CD4-positive, alpha-beta T cell (primary cell): Measurements from ENCODE around the gene LIPE. TPM values are rescaled to one million over a fixed set of nuclear protein-coding genes. Genes with fewer than 3 reads are reported as not detected.

Experiments
- ATAC-seq: fragments of 200-7000 bp; cut with Tn5 transposase; one replicate; pipeline ENCODE4 v1.10.0; 2022; ENCODE audit warnings: mild to moderate bottlenecking; ENCODE audit not compliant: poor library complexity
- CTCF ChIA-PET: fragments of 350-600 bp; sonication (Branson Sonifier 250); formaldehyde crosslinking; loops from one replicate; lab custom pipeline; 2021; ENCODE audit warnings: antibody characterized with exemption, inconsistent platforms; lab: Charles Lee
- POLR2A ChIA-PET: fragments of 350-600 bp; sonication (Branson Sonifier 250); formaldehyde crosslinking; loops from one replicate; lab custom pipeline; 2021; ENCODE audit warnings: antibody characterized with exemption, inconsistent platforms; lab: Charles Lee
- DNase-seq, 14 experiments: peaks; one replicate each; pipeline ENCODE4 v3.0.0-alpha.2; 2013 to 2020; ENCODE audit warnings: mixed read lengths in 2 of 14
- H3K27ac ChIP-seq, 2 donors: one replicate each; pipeline versions ENCODE4 v1.5.1 to v1.7.0; 2013; ENCODE audit warnings: low read length in 2 of 2, low read depth in 1 of 2, mild to moderate bottlenecking in 1 of 2
- H3K27me3 ChIP-seq, 2 experiments: 1 replicate in 1 of 2; 2 replicates in 1 of 2; pipeline versions ENCODE4 v1.6.1 to v1.7.0; 2013; ENCODE audit warnings: low read length in 2 of 2, control low read depth in 1 of 2, mild to moderate bottlenecking in 1 of 2, moderate library complexity in 1 of 2; ENCODE audit not compliant: insufficient read depth in 2 of 2, control insufficient read depth in 1 of 2
- H3K36me3 ChIP-seq: one replicate; pipeline ENCODE4 v1.6.1; 2013; ENCODE audit warnings: low read length, control low read depth; ENCODE audit not compliant: insufficient read depth
- H3K4me1 ChIP-seq: one replicate; pipeline ENCODE4 v1.6.1; 2013; ENCODE audit warnings: low read length, control low read depth; ENCODE audit not compliant: insufficient read depth
- H3K4me3 ChIP-seq: one replicate; pipeline ENCODE4 v1.5.1; 2013; ENCODE audit warnings: mild to moderate bottlenecking, low read length, moderate library complexity
- H3K9me3 ChIP-seq, 2 experiments: 1 replicate in 1 of 2; 2 replicates in 1 of 2; pipeline versions ENCODE4 v1.6.1 to v1.7.0; 2013; ENCODE audit warnings: low read length in 2 of 2, mild to moderate bottlenecking in 2 of 2, control low read depth in 1 of 2, moderate library complexity in 1 of 2; ENCODE audit not compliant: control insufficient read depth in 1 of 2, insufficient read depth in 1 of 2
- H3K27ac Mint-ChIP-seq: one replicate; pipeline ENCODE4 v1.8.0; 2020; ENCODE audit warnings: mixed read lengths
- H3K27me3 Mint-ChIP-seq: one replicate; pipeline ENCODE4 v1.8.0; 2021; ENCODE audit warnings: mixed read lengths
- H3K36me3 Mint-ChIP-seq: one replicate; pipeline ENCODE4 v1.8.0; 2021; ENCODE audit warnings: low read depth, mixed read lengths
- H3K4me1 Mint-ChIP-seq: one replicate; pipeline ENCODE4 v1.8.0; 2021; ENCODE audit warnings: low read depth, mixed read lengths
- H3K4me3 Mint-ChIP-seq: one replicate; pipeline ENCODE4 v1.8.0; 2020; ENCODE audit warnings: mild to moderate bottlenecking, mixed read lengths
- H3K9me3 Mint-ChIP-seq: one replicate; pipeline ENCODE4 v1.8.0; 2020; ENCODE audit warnings: mixed read lengths
- intact Hi-C, 2 experiments: fragments of 100-400 bp; cut with DNase I in 1 of 2; cut with micrococcal nuclease in 1 of 2; formaldehyde crosslinking; loops; one replicate each; pipeline versions ENCODE4 v1.15.1 to v1.9.0; 2023 to 2025; cut with DNase I, micrococcal nuclease
- polyA plus RNA-seq, 2 donors: library from polyadenylated mRNA; unstranded; fragments of 120-200 nt; gene quantifications; one replicate each; pipeline ENCODE4 v1.2.1, GENCODE V29; 2013
- total RNA-seq, 174 experiments: library from RNA in 2 of 174; stranded (reverse) in 2 of 174; gene quantifications; one replicate each; pipeline ENCODE4 v1.2.3 and lab custom pipeline; 2021 to 2026
- TF ChIP-seq, protein P1 (sequence below): fragments of 200-600 bp; IDR thresholded peaks from one replicate; pipeline ENCODE4 v1.8.0; 2022; ENCODE audit warnings: antibody characterized with exemption, mild to moderate bottlenecking

The LIPE gene, protein sequence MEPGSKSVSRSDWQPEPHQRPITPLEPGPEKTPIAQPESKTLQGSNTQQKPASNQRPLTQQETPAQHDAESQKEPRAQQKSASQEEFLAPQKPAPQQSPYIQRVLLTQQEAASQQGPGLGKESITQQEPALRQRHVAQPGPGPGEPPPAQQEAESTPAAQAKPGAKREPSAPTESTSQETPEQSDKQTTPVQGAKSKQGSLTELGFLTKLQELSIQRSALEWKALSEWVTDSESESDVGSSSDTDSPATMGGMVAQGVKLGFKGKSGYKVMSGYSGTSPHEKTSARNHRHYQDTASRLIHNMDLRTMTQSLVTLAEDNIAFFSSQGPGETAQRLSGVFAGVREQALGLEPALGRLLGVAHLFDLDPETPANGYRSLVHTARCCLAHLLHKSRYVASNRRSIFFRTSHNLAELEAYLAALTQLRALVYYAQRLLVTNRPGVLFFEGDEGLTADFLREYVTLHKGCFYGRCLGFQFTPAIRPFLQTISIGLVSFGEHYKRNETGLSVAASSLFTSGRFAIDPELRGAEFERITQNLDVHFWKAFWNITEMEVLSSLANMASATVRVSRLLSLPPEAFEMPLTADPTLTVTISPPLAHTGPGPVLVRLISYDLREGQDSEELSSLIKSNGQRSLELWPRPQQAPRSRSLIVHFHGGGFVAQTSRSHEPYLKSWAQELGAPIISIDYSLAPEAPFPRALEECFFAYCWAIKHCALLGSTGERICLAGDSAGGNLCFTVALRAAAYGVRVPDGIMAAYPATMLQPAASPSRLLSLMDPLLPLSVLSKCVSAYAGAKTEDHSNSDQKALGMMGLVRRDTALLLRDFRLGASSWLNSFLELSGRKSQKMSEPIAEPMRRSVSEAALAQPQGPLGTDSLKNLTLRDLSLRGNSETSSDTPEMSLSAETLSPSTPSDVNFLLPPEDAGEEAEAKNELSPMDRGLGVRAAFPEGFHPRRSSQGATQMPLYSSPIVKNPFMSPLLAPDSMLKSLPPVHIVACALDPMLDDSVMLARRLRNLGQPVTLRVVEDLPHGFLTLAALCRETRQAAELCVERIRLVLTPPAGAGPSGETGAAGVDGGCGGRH
- total RNA-seq (1 to 10 TPM; 7.6 to 8.2 TPM), total RNA-seq (lab: John Stamatoyannopoulos, UW) (1.8 to 23.6 (median 12.8) reads per million in 172 experiments)
- polyA plus RNA-seq (2013, experiment 1 of 2): 15.2 TPM
- polyA plus RNA-seq (2013, experiment 2 of 2): 18.1 TPM

DNA sequence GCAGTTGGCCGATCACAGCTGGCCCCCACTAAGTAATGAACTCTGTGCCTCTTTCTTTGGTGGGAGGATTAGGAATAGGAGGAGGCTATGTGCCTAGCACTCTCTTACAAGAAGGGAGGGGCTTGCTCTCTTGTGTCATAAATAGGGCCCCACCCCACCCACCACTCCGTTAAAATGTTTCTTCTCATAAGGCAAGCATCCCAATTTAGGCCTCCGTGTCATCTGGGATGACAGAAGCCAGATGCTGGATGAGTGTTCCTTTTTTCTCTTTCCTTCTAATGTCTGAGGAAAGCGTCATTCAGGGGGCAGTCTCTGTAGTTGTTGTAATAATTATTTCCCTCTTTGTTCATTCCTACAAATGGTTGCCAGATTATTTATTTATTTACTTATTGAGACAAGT, at the start of gene LIPE:
Gene LIPE (minus strand): TSS at position 76 of the 400 bp plus-strand sequence. CDS start 239 bp downstream, outside the sequence.
- Histone ChIP-seq H3K36me3 (no peaks in the 10 kb centered on the region), H3K9me3 (no peaks in the 10 kb centered on the region), H3K4me3 (no peak within 1 kb of the TSS), H3K27me3 (no peaks in the 10 kb centered on the region), H3K27ac (no peak within 1 kb of the TSS), H3K4me1 (peaks cover 19% of the 10 kb centered on the region)
- no peak for DNase-seq
- CTCF ChIA-PET: interaction anchor here (1.1 to 1.7 kb wide), 2 partner anchors 7 to 13 kb away, joined by 3 to 7 read pairs; no protein-coding TSS in a partner anchor
- no peak for ATAC-seq
- Mint-ChIP-seq H3K36me3 (peaks cover 10% of the 10 kb centered on the region), H3K4me3 (peak within 1 kb of the TSS; percentile 34), H3K27me3 (no peaks in the 10 kb centered on the region), H3K9me3 (no peaks in the 10 kb centered on the region), H3K27ac (no peak within 1 kb of the TSS), H3K4me1 (peaks cover 23% of the 10 kb centered on the region)
- intact Hi-C loops: loop anchor here in 1 of 2 experiments (10.0 kb wide), 1 partner anchor 143 kb away; no protein-coding TSS in a partner anchor
- TF ChIP-seq, protein P1, sequence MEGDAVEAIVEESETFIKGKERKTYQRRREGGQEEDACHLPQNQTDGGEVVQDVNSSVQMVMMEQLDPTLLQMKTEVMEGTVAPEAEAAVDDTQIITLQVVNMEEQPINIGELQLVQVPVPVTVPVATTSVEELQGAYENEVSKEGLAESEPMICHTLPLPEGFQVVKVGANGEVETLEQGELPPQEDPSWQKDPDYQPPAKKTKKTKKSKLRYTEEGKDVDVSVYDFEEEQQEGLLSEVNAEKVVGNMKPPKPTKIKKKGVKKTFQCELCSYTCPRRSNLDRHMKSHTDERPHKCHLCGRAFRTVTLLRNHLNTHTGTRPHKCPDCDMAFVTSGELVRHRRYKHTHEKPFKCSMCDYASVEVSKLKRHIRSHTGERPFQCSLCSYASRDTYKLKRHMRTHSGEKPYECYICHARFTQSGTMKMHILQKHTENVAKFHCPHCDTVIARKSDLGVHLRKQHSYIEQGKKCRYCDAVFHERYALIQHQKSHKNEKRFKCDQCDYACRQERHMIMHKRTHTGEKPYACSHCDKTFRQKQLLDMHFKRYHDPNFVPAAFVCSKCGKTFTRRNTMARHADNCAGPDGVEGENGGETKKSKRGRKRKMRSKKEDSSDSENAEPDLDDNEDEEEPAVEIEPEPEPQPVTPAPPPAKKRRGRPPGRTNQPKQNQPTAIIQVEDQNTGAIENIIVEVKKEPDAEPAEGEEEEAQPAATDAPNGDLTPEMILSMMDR: no peak
- POLR2A ChIA-PET: no interaction called here

DNA sequence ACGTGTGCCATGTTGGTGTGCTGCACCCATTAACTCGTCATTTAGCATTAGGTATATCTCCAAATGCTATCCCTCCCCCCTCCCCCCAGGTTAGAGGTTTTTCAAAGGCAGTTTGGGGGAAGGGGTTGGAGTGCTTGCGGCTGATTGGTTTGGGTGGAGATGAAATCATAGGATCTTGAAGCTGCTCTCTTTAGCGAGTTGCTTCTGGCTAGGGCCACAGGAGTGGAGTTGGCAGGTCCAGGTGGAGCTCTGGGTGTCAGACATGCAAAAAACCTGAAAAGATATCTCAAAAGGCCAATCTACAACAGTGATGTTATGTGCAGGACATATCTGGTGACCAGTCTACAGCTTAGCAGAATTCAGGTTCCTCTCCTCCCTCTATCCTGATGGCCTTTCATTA, 48.2 kb upstream of the LIPE start:
- POLR2A ChIA-PET: interaction anchor here (0.6 kb wide), 1 partner anchor 96 kb away, joined by 3 read pairs; no protein-coding TSS in a partner anchor
- intact Hi-C loops: no loop called here
- H3K27me3 ChIP-seq: no peaks in the 10 kb centered on the region

More for the DNA sequence above, 48.2 kb upstream of the LIPE start:
- DNase-seq (no peak), ATAC-seq (no peak)
- H3K4me3 Mint-ChIP-seq: no peak overlapping the region
- no peaks in the 10 kb centered on the region for H3K36me3 Mint-ChIP-seq
- no peaks in the 10 kb centered on the region for H3K9me3 Mint-ChIP-seq
- H3K4me1 ChIP-seq: peaks cover 4% of the 10 kb centered on the region
- H3K36me3 ChIP-seq: no peaks in the 10 kb centered on the region
- CTCF ChIA-PET: interaction anchor here (0.8 kb wide), 1 partner anchor 43 kb away, joined by 4 read pairs; no protein-coding TSS in a partner anchor
- no peak overlapping the region for H3K27ac Mint-ChIP-seq
- H3K27ac ChIP-seq: no peak overlapping the region
- no peaks in the 10 kb centered on the region for H3K27me3 Mint-ChIP-seq
- TF ChIP-seq, protein P1: no peak
- no peak overlapping the region for H3K4me3 ChIP-seq
- peaks cover 4% of the 10 kb centered on the region for H3K4me1 Mint-ChIP-seq
- H3K9me3 ChIP-seq: no peaks in the 10 kb centered on the region
